ENCODE results near the gene INHA. TPM values are rescaled to one million over a fixed set of nuclear protein-coding genes. Genes with fewer than 3 reads are reported as not detected.

INHA gene
- polyA plus RNA-seq, 1 of the 3 experiments (the other 2 are of a cell fraction), result 1.2 TPM

- no peak overlapping the region for H3K4me2 ChIP-seq
- H3K9ac ChIP-seq, result no peak overlapping the region
- H3K4me1 ChIP-seq (ENCODE audit: control insufficient read depth in 1 of 2, insufficient read depth in 2 of 2, low read depth in 1 of 2, low read length in 1 of 2), result peaks cover 2 to 12% of the 10 kb centered on the region in 2 experiments; a peak in 2 of 4 replicates
- ChIA-PET CTCF (interaction anchor here (1.0 to 62.1 kb wide), 8 partner anchors 9 to 153 kb away, joined by 3 to 2824 read pairs (median 14); partner anchors contain the start of genes ASIC4 and GMPPA), POLR2A (no interaction called here)
- H2AFZ ChIP-seq (ENCODE audit: low read depth), result no peak overlapping the region
- peaks cover 9 to 28% of the 10 kb centered on the region in 2 experiments for H3K36me3 ChIP-seq (replicated peaks in 1 of 2; ENCODE audit: control insufficient read depth in 1 of 2, insufficient read depth in 2 of 2, low read length in 1 of 2)
- 89% methylated on average over 6 of the region's 9 CpGs for WGBS (ENCODE audit: low lambda C conversion rate)
- H3K4me3 ChIP-seq (ENCODE audit: low read depth in 2 of 2, low read length in 1 of 2), result no peak overlapping the region
- H3F3A ChIP-seq (replicated peaks; ENCODE audit: insufficient read depth), result no peaks in the 10 kb centered on the region
- peaks cover 12% of the 10 kb centered on the region for H4K20me1 ChIP-seq (ENCODE audit: insufficient read depth)
- no peak for DNase-seq
- no peak overlapping the region for H3K27ac ChIP-seq (ENCODE audit: low read depth in 2 of 2, low read length in 1 of 2)
- H3K9me3 ChIP-seq, result no peaks in the 10 kb centered on the region
- no peaks in the 10 kb centered on the region for H3K27me3 ChIP-seq (ENCODE audit: insufficient read depth)
- no peaks in the 10 kb centered on the region for H3K9me2 ChIP-seq
- TF ChIP-seq REST (IDR thresholded peaks at IDR 0.05; ENCODE audit: low read depth, low read length), result no peak
- TF ChIP-seq FOXJ3 (CRISPR knock-in tag; IDR thresholded peaks at IDR 0.05), result no peak
- no peak for TF ChIP-seq GATA2 (CRISPR knock-in tag; IDR thresholded peaks at IDR 0.05)
- no peak for TF ChIP-seq POLR2AphosphoS5 (IDR thresholded peaks at IDR 0.05; ENCODE audit: low read depth, low read length)
- no peak for TF ChIP-seq RFX5 (IDR thresholded peaks at IDR 0.05; ENCODE audit: low read length)
- TF ChIP-seq TEAD4 (IDR thresholded peaks at IDR 0.05; ENCODE audit: borderline replicate concordance, insufficient read depth), result no peak
- no peak for TF ChIP-seq RAD21 (IDR thresholded peaks at IDR 0.05; ENCODE audit: low read length)
- TF ChIP-seq USF1 (IDR thresholded peaks at IDR 0.05; ENCODE audit: borderline replicate concordance, low read depth), result no peak
- TF ChIP-seq PBX3 (IDR thresholded peaks at IDR 0.05), result no peak
- TF ChIP-seq MEF2A (IDR thresholded peaks at IDR 0.05; ENCODE audit: borderline replicate concordance, low read depth), result no peak
- TF ChIP-seq TAF1 (IDR thresholded peaks at IDR 0.05; ENCODE audit: borderline replicate concordance, low read depth, low read length), result no peak
- TF ChIP-seq CHD2 (IDR thresholded peaks at IDR 0.05; ENCODE audit: low read length, partially characterized antibody), result no peak
- peaks cover under 1% of the 10 kb centered on the region; the same call in 1 of the 2 replicates for H3K79me2 ChIP-seq (ENCODE audit: insufficient read depth)
These were observed 35.1 kb upstream of the INHA start for GRCh38 chr2:219536967-219537366.
